Body of pancreas (tissue), 4 donors: ENCODE measurements around the gene CUL5.

Experiments used
- POLR2A ChIP-seq, 3 donors: fragments of 450-650 bp; IDR thresholded peaks; one replicate each; pipeline ENCODE4 v1.6.1; 2016; ENCODE audit warnings: antibody characterized with exemption in 3 of 3, mild to moderate bottlenecking in 2 of 3
- TF ChIP-seq, protein P1 (sequence below), 7 experiments: fragments of 450-650 bp in 4 of 7; fragments of 200-600 bp in 3 of 7; sonication (generic) in 3 of 7; IDR thresholded peaks; one replicate each; pipeline ENCODE4 v1.5.1; 2016 to 2019; ENCODE audit warnings: antibody characterized with exemption in 7 of 7

DNA sequence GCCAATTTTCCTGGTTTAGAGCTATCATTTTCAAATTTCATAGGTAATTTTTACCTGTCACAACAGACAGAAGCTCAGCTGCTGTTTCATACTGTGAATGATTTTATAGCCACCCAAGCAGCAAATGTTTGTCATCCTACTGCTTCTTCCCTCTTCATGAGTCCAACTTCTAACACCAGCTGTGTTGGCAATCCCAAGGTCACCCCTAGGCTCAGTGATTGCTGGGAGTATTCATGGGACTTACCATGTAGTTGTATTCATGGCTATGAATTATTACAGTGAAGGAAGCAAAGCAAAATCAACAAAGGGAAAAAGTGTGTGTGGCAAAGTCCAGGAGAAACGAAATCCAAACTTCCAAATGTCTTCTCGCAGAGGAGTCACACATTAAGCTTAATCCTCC, 28.5 kb downstream of the CUL5 start:
- TF ChIP-seq, protein P1, sequence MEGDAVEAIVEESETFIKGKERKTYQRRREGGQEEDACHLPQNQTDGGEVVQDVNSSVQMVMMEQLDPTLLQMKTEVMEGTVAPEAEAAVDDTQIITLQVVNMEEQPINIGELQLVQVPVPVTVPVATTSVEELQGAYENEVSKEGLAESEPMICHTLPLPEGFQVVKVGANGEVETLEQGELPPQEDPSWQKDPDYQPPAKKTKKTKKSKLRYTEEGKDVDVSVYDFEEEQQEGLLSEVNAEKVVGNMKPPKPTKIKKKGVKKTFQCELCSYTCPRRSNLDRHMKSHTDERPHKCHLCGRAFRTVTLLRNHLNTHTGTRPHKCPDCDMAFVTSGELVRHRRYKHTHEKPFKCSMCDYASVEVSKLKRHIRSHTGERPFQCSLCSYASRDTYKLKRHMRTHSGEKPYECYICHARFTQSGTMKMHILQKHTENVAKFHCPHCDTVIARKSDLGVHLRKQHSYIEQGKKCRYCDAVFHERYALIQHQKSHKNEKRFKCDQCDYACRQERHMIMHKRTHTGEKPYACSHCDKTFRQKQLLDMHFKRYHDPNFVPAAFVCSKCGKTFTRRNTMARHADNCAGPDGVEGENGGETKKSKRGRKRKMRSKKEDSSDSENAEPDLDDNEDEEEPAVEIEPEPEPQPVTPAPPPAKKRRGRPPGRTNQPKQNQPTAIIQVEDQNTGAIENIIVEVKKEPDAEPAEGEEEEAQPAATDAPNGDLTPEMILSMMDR (IDR thresholded peaks at IDR 0.05), result no peak
- TF ChIP-seq POLR2A (IDR thresholded peaks at IDR 0.05), result no peak
